Ovary (tissue), 3 donors: ENCODE data around the gene SLC26A11.

Source experiments
- EP300 ChIP-seq: sonication (generic); formaldehyde crosslinking; IDR thresholded peaks from one replicate; pipeline ENCODE4 v1.6.1; 2017; ENCODE audit warnings: antibody characterized with exemption
- POLR2A ChIP-seq: fragments of 450-650 bp; IDR thresholded peaks from one replicate; pipeline ENCODE4 v1.6.1; 2017; ENCODE audit warnings: antibody characterized with exemption, mild to moderate bottlenecking, moderate library complexity
- TF ChIP-seq, protein P1 (sequence below), 3 donors: fragments of 450-650 bp in 2 of 3; fragments of 200-600 bp in 1 of 3; IDR thresholded peaks; one replicate each; pipeline versions ENCODE4 v1.5.1 to v1.8.0; 2016 to 2022; ENCODE audit warnings: antibody characterized with exemption in 3 of 3, mild to moderate bottlenecking in 1 of 3
- donor health status: DM: no; HTN: no; CAD: no.

DNA sequence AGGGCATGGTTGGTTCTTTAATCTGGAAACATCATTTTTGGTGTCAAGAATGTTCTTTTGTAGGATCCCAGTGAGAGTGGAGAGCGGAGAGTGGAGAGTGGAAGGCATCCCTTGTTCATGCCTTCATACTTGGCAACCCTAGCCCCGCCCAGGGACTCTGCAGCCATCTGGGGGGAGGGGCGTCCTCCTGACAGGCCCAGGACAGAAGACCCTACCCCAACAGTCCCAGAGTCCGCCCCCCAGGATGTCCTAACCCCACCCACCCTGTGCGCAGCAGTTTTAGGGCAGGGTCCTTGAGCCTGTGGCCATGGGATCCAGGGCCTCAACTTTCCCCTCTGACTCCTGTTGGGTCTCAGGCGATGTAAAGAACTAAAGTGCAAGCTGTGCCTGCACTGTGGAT, 4.5 kb downstream of the SLC26A11 start:
- TF ChIP-seq, protein P1, sequence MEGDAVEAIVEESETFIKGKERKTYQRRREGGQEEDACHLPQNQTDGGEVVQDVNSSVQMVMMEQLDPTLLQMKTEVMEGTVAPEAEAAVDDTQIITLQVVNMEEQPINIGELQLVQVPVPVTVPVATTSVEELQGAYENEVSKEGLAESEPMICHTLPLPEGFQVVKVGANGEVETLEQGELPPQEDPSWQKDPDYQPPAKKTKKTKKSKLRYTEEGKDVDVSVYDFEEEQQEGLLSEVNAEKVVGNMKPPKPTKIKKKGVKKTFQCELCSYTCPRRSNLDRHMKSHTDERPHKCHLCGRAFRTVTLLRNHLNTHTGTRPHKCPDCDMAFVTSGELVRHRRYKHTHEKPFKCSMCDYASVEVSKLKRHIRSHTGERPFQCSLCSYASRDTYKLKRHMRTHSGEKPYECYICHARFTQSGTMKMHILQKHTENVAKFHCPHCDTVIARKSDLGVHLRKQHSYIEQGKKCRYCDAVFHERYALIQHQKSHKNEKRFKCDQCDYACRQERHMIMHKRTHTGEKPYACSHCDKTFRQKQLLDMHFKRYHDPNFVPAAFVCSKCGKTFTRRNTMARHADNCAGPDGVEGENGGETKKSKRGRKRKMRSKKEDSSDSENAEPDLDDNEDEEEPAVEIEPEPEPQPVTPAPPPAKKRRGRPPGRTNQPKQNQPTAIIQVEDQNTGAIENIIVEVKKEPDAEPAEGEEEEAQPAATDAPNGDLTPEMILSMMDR (IDR thresholded peaks at IDR 0.05): no peak
- no peak for TF ChIP-seq POLR2A
- no peak for TF ChIP-seq EP300
